Measurements from ENCODE around the gene TTC23L. TPM values are rescaled to one million over a fixed set of nuclear protein-coding genes. Genes with fewer than 3 reads are reported as not detected.

The TTC23L gene
- total and polyA plus RNA-seq, 2 donors from 2014 or later = 0.39 to 1.7 TPM

GRCh38 chr5:34865091-34865490 is 26.1 kb downstream of the TTC23L start:
- no peaks in the 10 kb centered on the region for H3K9me3 ChIP-seq (ENCODE audit: control insufficient read depth in 2 of 3, insufficient read depth in 1 of 3, low read length in 3 of 3)
- no peaks in the 10 kb centered on the region for H3K27me3 ChIP-seq (ENCODE audit: control insufficient read depth, insufficient read depth, low read length)
- no peak for TF ChIP-seq CTCF (IDR thresholded peaks at IDR 0.05; ENCODE audit: borderline replicate concordance, extremely low read depth, insufficient read depth)
- no peak overlapping the region for H3K9ac ChIP-seq (ENCODE audit: low read length in 3 of 3)
- peak in 1 of 5 donors; percentile 40 for DNase-seq
- no peak overlapping the region for H3K4me3 ChIP-seq (ENCODE audit: low read length in 3 of 3)
- no peak overlapping the region for H3K27ac ChIP-seq (ENCODE audit: low read depth in 2 of 2, low read length in 2 of 2)
- intact Hi-C loops (cut with DNase I) = no loop called here
- H3K36me3 ChIP-seq (ENCODE audit: control insufficient read depth in 2 of 3, insufficient read depth in 3 of 3, low read length in 3 of 3) = no peaks in the 10 kb centered on the region
- no peak for FAIRE-seq
- no peaks in the 10 kb centered on the region for H3K4me1 ChIP-seq (ENCODE audit: control insufficient read depth in 2 of 3, insufficient read depth in 2 of 3, low read depth in 1 of 3, low read length in 3 of 3)

GRCh38 chr5:34866989-34867471 is 28.1 kb downstream of the TTC23L start:
- Histone ChIP-seq H3K27me3 (ENCODE audit: control insufficient read depth, insufficient read depth, low read length) (no peaks in the 10 kb centered on the region), H3K4me3 (ENCODE audit: low read length in 3 of 3) (no peak overlapping the region), H3K9ac (ENCODE audit: low read length in 3 of 3) (no peak overlapping the region), H3K36me3 (ENCODE audit: control insufficient read depth in 2 of 3, insufficient read depth in 3 of 3, low read length in 3 of 3) (no peaks in the 10 kb centered on the region), H3K27ac (ENCODE audit: low read depth in 2 of 2, low read length in 2 of 2) (no peak overlapping the region), H3K9me3 (ENCODE audit: control insufficient read depth in 2 of 3, insufficient read depth in 1 of 3, low read length in 3 of 3) (no peaks in the 10 kb centered on the region), H3K4me1 (ENCODE audit: control insufficient read depth in 2 of 3, insufficient read depth in 2 of 3, low read depth in 1 of 3, low read length in 3 of 3) (no peaks in the 10 kb centered on the region)
- no peak for TF ChIP-seq CTCF (IDR thresholded peaks at IDR 0.05; ENCODE audit: borderline replicate concordance, extremely low read depth, insufficient read depth)
- intact Hi-C loops (cut with DNase I) = no loop called here
- no peak for DNase-seq
- FAIRE-seq = no peak

GRCh38 chr5:34867660-34868059 is 28.7 kb downstream of the TTC23L start:
- intact Hi-C loops (cut with DNase I) = no loop called here
- FAIRE-seq = no peak
- DNase-seq = no peak
- Histone ChIP-seq H3K4me3 (ENCODE audit: low read length in 3 of 3) (no peak overlapping the region), H3K27me3 (ENCODE audit: control insufficient read depth, insufficient read depth, low read length) (no peaks in the 10 kb centered on the region), H3K9me3 (ENCODE audit: control insufficient read depth in 2 of 3, insufficient read depth in 1 of 3, low read length in 3 of 3) (no peaks in the 10 kb centered on the region), H3K36me3 (ENCODE audit: control insufficient read depth in 2 of 3, insufficient read depth in 3 of 3, low read length in 3 of 3) (no peaks in the 10 kb centered on the region), H3K27ac (ENCODE audit: low read depth in 2 of 2, low read length in 2 of 2) (no peak overlapping the region), H3K9ac (ENCODE audit: low read length in 3 of 3) (no peak overlapping the region), H3K4me1 (ENCODE audit: control insufficient read depth in 2 of 3, insufficient read depth in 2 of 3, low read depth in 1 of 3, low read length in 3 of 3) (no peaks in the 10 kb centered on the region)
- no peak for TF ChIP-seq CTCF (IDR thresholded peaks at IDR 0.05; ENCODE audit: borderline replicate concordance, extremely low read depth, insufficient read depth)

GRCh38 chr5:34868791-34869190 is 29.8 kb downstream of the TTC23L start:
- Histone ChIP-seq H3K4me3 (ENCODE audit: low read length in 3 of 3) (no peak overlapping the region), H3K27ac (ENCODE audit: low read depth in 2 of 2, low read length in 2 of 2) (no peak overlapping the region), H3K27me3 (ENCODE audit: control insufficient read depth, insufficient read depth, low read length) (no peaks in the 10 kb centered on the region), H3K9ac (ENCODE audit: low read length in 3 of 3) (no peak overlapping the region), H3K36me3 (ENCODE audit: control insufficient read depth in 2 of 3, insufficient read depth in 3 of 3, low read length in 3 of 3) (no peaks in the 10 kb centered on the region), H3K9me3 (ENCODE audit: control insufficient read depth in 2 of 3, insufficient read depth in 1 of 3, low read length in 3 of 3) (no peaks in the 10 kb centered on the region), H3K4me1 (ENCODE audit: control insufficient read depth in 2 of 3, insufficient read depth in 2 of 3, low read depth in 1 of 3, low read length in 3 of 3) (no peaks in the 10 kb centered on the region)
- intact Hi-C loops (cut with DNase I) = no loop called here
- no peak for DNase-seq
- no peak for FAIRE-seq
- TF ChIP-seq CTCF (IDR thresholded peaks at IDR 0.05; ENCODE audit: borderline replicate concordance, extremely low read depth, insufficient read depth) = no peak

Data from kidney (tissue), 14 donors.